Tongue (tissue), 2 donors: ENCODE results near the gene TFR2. TPM values are rescaled to one million over a fixed set of nuclear protein-coding genes. Genes with fewer than 3 reads are reported as not detected.

Experiments
- DNase-seq: peaks from one replicate; pipeline ENCODE4 v3.0.0-alpha.2; 2015
- total RNA-seq: library from RNA; depleted of rRNA; stranded (reverse); fragments of >200 nt; gene quantifications from one replicate; pipeline ENCODE4 v1.2.3, GENCODE V29; 2014

The TFR2 gene
- 1.3 TPM for total RNA-seq

DNA sequence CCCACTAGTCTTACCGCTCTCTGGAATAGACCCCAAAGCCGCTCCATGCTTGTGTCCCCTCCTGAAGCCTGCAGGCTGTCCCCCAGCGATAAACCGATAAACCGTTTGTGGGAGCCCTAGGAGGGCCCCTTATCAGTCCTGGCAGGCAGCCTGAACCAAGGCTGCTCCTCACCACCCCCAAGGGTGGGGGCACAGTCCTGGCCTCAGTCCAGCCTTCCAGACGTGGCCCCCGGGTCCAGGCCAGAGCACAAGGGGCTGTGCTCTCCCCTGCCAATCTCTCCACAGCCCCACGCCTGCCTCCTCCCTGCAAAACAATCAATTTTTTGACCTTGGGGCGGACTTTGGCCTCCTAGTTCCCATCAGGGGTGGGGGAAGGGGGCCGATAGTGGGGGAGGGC, at the start of gene TFR2:
TFR2 (minus strand) TSS at position 90 of the 397 bp plus-strand sequence; CDS start at position 47, 43 bp downstream.
- peak; percentile 26 for DNase-seq

DNA sequence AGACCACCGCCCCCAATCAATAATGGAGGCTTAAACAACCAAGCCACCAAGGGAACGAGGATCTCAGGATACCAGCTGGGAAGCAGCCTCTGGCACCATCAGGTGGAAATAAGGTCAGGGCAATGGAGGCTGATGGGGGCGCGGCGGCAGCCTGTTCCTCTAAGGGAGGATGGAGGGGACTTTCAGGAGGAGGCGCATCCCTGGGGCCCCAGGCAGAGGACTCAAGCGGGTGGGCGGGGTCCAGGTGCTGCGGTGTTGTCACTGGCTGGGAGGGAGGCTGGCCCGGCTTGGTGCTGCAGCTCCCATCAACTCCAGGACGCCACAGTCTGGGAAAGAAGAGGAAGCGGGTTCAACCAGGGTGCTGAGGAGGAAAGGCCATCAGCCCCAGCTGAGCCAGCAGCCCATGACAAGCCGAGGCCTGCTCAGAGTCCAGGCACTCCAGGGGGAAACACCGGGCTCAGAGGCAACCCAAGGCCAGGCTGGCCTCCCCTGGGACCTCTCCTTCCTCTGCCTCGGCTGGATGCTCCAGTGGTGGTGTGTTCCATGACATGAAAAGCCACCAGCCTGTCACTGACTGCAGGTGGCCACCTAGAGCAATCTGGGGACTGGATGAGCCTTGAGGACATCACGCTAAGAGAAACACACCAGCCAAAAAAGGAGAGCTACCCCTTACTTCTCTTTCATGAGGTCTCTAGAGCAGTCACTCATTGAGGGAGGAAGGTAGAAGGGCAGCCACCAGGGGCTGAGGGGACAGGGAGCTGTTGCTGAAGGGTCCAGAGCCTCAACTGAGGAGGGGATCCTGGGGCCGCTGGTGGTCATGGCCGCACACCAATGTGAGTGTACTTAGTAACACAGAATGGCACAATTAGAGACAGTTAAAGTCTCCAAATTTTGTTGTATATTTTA, 48.1 kb upstream of the TFR2 start:
- DNase-seq = no peak

DNA sequence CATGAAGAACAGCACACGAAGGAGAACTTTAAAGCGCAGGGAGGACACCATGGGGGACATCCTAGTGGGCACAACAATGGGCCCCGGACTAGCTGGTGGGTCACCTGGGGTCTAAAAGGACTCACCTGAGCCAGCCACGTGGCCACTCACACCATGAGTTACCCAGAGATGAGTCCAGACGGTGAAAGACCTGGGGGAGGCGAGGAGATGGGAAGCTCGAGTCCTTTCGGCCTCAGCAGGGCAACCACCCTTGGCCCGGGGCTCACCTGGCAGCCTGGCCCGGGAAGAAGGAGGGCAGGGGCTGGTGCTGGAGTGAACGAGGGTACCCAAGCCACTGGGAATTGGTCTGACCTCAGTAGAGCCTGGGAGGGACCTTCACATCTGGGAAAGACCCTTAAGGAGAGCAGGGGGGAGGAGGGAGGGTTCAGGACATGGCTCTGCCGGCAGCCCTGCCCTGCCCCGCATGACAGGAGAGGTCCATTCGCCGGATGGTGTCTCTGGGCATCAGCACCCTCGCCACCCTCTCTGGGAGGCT, 47.0 kb upstream of the TFR2 start:
- no peak for DNase-seq

DNA sequence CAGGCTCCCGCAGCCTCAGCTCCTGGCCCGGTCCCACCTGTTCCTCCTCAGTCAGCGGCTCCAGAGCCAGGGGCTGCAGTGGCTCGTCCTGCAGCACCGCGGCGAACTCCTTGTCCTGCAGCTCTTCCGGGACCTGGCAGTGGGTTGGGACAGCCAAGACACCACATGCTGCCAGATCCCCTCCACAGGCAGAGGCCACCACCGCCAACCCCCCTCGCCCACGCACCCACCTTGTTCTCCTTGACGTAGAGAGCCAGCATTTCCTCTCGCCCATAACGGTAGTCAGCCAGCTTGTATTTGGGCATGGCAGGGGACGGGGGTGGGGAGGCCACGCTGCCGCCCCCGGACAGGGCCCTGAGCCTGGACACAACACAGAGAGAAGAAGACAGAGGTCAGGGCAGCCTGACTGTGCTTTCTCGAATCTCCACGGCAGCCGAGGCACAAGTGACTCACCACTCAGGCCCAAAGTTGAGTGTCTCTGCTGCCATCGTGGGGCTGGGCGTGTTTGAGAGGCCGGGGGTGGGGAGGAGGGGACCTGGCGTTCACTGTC, 46.5 kb upstream of the TFR2 start:
- DNase-seq = no peak

DNA sequence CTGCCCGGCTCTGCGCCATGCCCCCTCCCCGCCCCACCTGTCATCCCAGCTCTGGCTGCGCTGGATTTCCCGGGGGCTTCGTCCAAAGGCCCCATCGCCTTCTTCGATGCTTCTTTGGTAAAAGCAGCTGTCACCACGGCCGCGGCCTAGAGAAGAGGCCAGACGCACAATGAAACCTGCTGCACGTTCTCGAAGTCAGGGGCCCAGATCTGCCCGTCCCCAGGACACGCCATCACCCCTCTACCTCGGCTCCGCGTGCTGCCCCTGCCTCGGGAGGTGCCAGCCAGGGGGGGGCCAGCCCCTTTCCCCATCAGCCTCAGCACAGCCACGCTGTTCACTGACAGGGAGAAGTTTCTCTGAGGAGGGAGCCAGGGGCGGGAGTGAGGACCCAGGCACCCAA, 45.9 kb upstream of the TFR2 start:
- no peak for DNase-seq

DNA sequence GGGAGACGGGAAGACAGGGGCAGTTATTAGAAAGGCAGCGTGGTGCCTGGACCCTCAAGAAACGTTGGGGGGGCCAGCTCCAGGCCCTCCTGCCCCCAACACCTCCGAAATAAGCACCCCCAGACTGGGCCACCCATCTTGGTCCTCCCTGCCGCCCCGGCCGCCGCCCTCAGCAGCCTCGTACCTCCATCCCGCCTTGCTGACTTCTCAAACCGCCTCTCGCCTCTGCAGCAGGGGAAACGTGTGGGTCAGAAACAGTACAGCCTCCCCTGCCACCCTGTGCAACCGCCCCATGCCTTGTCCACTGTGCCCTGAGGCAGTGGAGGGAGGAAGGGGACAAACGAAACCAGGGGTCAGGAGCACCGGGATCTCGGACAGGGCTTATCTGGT, 45.5 kb upstream of the TFR2 start:
- DNase-seq = no peak

DNA sequence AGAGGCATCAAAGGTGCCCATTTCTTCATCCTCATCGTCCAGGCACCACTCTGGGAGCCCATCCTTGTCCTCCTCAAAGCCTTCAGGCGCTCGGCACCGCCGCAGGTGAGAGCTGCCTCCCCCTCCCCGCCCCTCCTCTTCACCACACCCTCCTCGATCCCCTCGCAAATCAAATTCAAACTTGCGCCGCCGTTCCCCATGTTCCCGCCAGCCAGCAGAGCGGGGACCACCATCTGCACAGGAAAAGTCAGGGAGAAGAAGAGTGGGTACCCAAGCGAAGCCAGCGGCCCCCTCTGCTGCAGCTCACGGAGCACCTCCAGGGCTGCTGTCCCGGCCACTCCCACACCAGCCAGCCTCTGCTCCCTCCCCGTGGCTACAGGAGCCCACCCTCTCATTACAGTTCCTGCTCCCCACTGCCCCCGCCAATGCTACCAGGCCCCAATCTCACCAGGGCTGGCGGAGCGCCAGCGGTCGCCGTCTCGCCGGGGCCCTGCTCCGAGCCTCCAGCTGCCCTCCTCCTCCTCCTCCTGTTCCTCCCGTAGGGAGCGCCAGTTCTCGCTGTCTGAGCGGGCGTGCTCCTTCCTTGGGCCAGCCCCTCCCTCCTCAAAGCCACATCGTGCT, 45.0 kb upstream of the TFR2 start:
- no peak for DNase-seq

DNA sequence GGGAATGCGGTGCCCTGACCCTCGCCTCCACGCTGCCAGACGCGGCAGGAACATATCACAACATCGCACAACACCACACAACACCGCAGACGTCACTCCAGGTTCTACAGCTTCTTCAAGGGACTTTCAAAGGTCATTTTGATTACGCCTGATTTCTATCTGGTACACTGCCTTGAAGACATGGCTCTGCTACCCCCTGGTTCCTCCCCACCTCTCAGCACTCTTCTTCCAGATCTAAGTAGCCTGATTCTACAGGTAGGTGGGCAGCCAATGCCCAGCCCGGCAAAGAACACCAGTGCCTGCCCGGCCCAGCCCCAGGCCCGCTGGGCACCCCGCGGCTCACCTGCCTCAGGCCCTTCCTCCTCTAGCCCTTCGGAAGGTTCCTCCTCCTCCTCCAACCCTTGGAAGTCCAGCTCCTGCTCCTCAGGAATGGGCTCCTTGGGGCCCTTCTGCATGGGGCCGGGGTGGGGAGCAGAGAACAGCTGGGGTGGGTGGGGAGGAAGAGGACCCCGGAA, 44.3 kb upstream of the TFR2 start:
- DNase-seq = no peak

DNA sequence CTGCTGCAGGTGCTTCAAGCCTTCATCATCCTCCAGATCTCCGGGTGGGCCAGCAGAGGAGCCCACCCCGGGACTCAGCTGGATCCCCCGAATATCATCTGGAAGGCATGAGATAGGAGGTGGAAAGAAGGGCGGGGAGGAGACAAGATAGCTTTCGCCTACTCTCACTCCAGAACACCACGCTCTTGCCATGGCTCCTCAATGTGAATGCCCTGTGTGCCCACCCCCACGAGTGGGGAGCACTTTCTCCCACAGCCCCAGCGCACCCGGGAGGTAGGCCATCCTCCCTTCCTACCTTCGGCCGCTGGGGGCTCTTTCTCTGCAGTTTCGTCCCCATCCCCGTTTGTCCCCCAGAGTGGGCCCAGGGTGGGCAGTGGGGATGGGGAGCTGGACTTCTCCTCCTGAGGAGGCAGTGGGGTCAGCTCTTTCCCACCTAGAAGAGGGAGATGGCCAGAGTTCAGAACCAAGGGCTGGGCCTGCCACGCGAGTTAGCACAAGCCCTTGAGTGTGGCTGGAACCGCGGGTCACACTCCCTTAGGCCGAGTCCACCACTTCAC, 43.8 kb upstream of the TFR2 start:
- DNase-seq = no peak

DNA sequence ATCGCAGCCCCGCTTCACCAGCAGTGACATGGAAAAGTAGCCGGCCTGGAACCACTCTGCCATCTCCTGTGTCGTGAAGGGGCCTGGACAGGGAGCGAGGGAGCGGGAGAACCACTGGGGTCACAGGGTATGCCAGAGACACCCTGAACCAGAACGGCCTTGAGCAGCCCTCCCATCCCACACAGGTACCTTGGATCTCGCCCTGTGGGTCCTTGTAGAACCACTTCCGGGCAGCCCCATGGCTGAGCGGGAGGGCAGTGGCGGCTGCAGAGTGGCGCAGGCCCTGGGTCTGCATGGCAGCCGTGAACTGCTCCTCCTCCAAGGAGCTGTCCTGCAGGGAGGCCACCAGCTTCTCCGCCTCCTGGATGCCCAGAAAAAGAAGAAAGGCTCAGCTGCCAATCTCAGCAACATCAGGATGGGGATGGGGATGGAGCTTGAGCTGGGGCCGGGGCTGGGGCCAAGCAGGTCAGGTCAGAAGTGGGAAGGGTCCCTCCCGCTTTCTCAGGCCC, 43.2 kb upstream of the TFR2 start:
- no peak for DNase-seq

DNA sequence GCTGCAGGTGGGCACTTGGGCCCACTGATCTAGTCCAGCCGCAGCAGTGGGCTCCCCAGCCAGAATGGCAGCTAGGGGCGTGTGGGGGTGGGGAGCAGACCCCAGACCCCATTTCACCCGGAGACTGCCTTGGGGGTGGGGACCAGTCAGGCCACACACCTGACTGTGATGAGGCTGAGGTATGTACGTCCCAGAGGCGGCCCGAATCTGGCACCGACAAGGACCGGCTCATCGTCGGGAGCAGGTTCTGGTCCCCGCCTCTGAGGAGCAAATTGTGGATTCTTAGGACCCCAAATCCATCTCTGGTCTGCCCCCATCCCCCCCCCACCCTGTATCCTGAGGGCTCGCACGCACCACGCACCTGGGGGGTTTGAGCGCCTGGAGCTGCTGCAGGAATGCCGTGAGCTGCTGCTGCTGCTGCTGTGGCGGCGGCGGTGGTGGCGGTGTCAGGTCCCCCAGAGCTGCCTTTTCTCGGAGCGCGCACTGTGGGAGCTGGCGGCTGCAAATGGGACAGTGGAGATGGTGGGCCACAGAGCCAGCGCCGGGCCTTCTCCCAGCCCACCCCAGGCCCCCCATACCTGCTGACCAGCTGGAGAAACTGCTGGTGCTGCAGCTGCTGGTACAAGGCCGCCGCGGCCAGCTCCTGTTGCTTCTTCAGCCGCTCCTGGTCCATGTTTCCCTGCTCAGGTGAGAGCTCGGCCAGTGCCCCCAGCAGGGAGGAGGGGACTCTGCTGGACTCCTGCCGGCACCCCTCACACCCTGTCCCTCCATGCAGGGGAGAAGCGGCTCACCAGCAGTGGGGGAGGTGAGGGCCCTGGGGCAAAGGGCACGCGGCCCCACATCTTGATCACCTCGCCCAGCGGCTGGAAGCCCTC, 42.5 kb upstream of the TFR2 start:
- DNase-seq = no peak

DNA sequence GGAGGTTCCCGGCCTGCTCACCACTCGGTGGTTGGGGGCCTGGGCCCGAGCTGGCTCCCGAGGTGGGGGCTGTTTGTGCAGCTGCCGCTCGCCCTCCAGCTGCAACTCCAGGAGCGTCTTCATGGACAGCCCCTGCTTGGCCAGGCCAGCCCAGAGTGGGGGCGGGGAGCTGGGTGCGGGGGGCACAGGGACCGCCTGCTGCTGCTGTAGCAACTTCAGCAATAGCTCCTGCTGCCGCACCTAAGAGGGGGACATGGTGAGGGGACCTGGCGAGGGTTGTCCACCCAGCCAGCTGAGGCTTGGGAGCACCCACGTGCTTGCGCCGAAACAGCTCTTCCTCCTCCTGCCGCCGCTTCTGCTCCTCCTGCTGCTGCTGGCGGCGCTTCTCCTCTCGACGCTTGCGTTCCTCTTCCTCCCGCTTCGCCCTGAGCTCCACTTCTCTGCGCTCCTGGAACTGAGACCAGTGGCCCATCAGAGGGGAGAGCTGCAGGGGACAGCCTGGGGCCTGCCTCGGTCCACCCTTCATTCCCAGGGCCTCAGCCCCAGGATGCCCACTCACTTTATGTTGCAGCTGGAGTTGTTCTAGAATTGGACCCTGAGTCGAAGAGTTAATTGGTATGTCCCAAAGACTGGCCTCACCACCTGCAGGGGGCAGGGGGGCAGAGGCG, 41.8 kb upstream of the TFR2 start:
- no peak for DNase-seq

DNA sequence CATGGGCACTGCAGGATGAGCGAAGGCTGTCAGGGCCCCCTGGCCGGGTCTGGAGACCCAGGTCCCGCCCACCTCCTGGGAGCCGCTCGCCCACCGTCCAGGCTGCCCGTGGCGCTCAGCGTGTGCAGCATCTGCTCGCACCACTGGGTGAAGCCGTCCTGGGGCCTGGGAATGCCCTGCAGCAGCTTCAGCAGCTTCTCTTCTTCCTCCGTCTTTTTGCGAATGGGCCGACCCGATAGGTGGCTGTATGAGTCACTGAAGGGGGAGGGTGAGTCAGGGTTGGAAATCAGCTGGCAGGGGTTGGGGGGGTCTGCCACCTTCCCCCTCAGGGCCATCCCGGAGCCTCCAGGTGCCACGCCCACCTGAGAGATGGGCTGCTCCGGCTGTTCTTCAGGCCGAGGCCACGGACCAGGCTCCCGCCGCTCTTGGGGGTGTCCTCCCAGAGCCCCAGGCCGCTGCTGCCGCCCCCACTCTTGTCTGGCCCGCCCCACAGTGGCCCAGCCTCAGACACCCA, 40.9 kb upstream of the TFR2 start:
- DNase-seq = no peak

DNA sequence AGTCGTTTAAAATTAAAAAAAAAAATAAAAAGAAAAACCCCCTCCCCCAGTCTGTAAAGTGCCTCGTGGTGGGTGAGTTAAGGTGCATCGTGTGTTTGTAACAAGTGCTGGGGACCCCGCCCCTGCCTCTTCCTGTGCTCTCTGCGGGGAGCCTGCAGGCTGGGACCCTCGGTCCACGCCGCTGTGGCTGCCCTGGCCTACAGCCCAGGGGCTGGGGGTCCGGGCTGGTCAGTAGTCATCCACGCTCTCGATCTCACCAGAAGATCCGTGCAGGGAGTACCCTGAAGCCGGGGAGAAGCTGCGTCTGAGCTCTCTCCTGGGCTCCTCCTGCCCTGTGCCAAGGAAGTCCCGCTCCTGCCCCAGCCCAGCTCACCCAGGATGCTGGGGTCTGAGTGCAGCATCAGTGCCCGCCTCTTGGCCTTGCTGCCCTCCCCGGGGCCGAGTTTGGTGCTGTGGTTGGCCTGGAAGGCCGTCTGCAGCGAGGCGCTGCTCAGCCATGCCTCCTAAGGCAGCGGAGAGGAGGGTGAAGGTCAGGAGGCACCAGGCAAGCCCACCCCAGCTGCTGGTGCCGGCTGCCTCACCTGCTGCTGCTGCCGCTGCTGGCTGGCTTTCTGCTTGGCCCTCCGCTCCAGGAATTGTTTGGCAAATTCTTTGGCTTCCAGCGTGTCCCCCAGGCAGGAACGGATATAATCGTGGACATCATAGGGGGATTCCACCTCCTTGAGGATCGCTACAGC, 40.3 kb upstream of the TFR2 start:
- no peak for DNase-seq

DNA sequence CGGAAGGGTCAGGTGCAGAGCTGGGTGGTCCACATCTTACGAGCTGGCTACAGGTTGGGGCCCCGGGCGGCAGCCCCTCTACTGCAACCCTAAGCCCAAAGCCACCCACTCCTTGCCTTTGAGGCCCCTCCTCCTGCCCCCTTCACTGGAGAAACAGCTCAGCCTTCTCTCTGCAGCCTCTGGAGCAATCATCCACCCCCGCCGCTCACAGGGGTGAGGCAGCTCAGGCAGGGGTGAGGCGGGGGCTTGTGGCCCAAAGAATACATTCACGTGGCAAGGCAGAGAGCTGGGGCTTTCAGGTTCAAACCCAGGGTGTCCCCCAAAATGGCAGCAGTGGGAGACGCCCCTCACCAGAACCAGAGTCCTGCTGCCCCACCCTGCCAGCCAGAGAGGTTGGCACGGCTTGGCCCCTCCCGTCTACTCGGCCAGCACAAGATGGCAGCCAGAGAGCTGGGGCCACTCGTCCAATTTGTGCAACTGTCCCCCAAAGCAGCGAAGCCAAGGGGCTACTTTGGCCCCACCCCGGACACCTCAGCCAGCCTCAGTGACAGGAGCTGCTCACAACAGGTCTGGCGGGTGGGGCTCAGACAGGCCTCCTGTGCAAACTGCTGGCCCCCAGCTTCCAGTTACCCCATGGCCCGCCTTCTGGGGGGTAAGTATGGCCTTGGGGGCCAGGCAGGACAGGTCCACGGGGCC, 39.4 kb upstream of the TFR2 start:
- DNase-seq = no peak

DNA sequence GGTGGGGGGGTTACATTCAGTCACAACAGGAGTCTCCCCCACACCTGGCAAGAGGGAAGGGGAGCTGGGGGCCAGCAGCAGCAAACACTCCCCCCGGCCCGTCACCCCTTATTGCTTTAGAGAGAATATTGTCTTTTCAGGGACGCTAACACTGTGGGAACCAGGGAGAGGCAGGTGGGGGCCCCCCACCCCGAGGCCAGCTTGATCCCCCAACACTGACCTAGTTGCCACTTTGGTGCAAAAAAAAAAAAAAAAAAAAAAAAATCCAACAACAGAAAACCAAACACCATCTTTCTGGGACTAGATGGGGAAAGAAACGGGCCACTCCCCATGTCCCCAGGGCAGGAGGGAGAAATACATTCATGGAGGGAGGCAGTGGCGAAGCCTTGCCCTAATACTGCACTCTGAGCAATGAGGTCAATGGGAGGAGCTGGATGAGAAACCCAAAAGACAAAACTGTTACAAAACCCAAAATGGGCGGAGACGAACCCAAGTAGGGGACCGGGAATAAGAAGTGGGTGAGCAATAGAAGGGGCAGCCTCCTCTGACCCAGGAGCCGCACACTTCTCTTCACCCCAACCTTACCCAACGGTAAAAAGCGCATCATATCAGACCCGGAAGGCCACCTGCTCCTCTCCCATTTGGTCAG, 38.7 kb upstream of the TFR2 start:
- DNase-seq = no peak

DNA sequence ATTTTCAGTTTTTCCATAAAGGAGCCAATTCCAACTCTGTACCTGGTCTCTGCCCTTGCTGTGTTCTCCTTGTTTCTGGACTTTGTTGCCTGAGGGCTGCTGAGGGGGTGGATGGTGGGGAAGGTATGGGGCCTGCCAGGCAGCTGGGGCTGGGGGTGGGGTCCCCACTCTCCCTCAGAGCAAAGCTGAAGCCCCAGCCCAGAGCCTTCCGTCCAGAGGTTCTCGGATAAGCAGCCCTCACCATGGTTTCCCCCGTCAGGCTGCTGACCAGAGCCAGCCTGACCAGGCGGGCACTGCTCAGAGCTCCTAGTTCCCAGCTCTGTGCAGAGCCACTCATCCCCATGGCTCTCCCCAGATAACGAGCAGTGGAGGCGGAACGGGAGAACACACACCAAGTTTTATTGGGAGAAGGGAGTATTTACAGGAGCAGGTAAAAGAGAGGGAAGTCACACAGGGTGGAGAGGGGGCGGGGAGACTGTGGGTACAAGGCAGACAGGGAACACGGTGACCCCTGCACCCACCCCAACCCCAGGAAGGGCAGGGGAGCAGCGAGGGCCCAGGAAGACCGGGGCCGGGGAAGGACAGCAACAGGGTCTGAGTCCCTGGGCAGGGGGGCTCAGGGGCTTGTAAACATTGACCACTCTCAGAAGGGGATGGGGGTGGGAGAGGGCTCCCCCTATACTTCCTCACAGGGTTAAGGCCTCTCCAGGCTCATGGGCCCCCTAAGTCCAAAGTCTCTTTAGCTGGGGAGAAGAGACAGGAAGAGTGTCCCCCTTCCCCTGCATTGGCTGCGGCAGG, 38.0 kb upstream of the TFR2 start:
- no peak for DNase-seq
